Measurements from ENCODE around the gene ZNF423.

- no peak for TF ChIP-seq ATF3 (CRISPR knock-in tag; IDR thresholded peaks at IDR 0.05)
- no peak for TF ChIP-seq POLR2A (IDR thresholded peaks at IDR 0.05; ENCODE audit: insufficient read depth in 1 of 2, low read depth in 2 of 2, low read length in 2 of 2)
- TF ChIP-seq ARNTL (CRISPR knock-in tag; IDR thresholded peaks at IDR 0.05), result no peak
- TF ChIP-seq POLR2AphosphoS5 (IDR thresholded peaks at IDR 0.05; ENCODE audit: low read depth, low read length), result no peak
- TF ChIP-seq ZBTB1 (CRISPR knock-in tag; IDR thresholded peaks at IDR 0.05; ENCODE audit: borderline replicate concordance), result no peak
- TF ChIP-seq ZBTB20 (CRISPR knock-in tag; IDR thresholded peaks at IDR 0.05; ENCODE audit: borderline replicate concordance, low read depth), result no peak
Observed at GRCh38 chr16:49810831-49811230, 45.1 kb downstream of the ZNF423 start.

All from HepG2 (cell line).